ENCODE results near the gene C10orf71. TPM values are rescaled to one million over a fixed set of nuclear protein-coding genes. Genes with fewer than 3 reads are reported as not detected.

C10orf71 gene
- total RNA-seq, 1 experiment from 2014 or later: not detected

DNA sequence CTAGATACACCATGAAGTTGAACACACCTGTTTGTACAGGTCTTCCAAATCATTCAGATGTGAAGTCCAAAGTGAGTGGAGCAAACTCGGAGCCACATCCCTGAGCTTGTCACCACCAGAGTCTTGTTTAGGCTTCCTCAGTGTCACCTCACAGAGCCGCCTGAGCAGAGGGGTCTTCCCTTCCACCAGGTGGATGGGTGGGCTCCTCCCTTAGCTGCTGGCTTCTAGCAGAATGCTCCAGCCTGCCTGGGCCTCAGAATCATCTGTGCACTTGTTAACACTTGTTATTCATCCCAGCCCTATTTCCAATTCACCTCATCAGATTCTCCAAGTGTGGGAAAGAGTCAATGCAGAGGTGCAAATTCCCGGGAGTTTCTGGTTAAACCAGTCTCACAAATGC is 32.5 kb downstream of the C10orf71 start:
- intact Hi-C loops (cut with micrococcal nuclease; ENCODE audit: unreplicated experiment): no loop called here
- no peaks in the 10 kb centered on the region for H3K36me3 Mint-ChIP-seq (ENCODE audit: insufficient read depth, unreplicated experiment)
- no peak for DNase-seq
- H3K27me3 Mint-ChIP-seq (ENCODE audit: unreplicated experiment): peaks cover 97% of the 10 kb centered on the region
- no peak overlapping the region for H3K4me3 Mint-ChIP-seq (ENCODE audit: low read depth, unreplicated experiment)
- BruUV-seq (replicated peaks): no TSS peak
- no peaks in the 10 kb centered on the region for H3K9me3 Mint-ChIP-seq (ENCODE audit: low read depth, unreplicated experiment)
- TF ChIP-seq, protein P1, sequence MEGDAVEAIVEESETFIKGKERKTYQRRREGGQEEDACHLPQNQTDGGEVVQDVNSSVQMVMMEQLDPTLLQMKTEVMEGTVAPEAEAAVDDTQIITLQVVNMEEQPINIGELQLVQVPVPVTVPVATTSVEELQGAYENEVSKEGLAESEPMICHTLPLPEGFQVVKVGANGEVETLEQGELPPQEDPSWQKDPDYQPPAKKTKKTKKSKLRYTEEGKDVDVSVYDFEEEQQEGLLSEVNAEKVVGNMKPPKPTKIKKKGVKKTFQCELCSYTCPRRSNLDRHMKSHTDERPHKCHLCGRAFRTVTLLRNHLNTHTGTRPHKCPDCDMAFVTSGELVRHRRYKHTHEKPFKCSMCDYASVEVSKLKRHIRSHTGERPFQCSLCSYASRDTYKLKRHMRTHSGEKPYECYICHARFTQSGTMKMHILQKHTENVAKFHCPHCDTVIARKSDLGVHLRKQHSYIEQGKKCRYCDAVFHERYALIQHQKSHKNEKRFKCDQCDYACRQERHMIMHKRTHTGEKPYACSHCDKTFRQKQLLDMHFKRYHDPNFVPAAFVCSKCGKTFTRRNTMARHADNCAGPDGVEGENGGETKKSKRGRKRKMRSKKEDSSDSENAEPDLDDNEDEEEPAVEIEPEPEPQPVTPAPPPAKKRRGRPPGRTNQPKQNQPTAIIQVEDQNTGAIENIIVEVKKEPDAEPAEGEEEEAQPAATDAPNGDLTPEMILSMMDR (IDR thresholded peaks at IDR 0.05; ENCODE audit: unreplicated experiment): no peak
- H3K27ac Mint-ChIP-seq (ENCODE audit: unreplicated experiment): no peak overlapping the region
- CTCF ChIA-PET: no interaction called here
- no peaks in the 10 kb centered on the region for H3K4me1 Mint-ChIP-seq (ENCODE audit: low read depth, unreplicated experiment)

DNA sequence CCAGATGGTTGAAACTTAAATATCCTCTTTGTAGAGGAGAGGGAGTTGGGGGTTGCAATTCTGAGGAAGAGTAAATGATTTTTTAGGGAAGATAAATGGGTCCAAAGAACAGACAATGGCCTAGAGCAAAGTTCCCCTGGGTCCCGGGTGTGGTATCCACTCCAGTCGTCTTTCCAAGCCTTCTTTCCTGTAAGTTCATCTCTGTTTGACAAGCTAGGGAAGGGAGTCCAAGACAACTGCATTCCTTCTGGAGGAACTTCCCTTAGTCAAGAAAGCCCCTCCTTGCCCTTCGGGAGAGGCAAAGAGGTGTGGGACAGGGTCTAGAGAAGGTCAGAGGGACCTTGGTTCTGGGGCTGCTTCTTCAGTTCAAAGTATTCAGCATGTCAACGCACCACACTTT is 33.4 kb downstream of the C10orf71 start:
- CTCF ChIA-PET: no interaction called here
- intact Hi-C loops (cut with micrococcal nuclease; ENCODE audit: unreplicated experiment): no loop called here
- DNase-seq: no peak
- no peaks in the 10 kb centered on the region for H3K36me3 Mint-ChIP-seq (ENCODE audit: insufficient read depth, unreplicated experiment)
- no peaks in the 10 kb centered on the region for H3K4me1 Mint-ChIP-seq (ENCODE audit: low read depth, unreplicated experiment)
- TF ChIP-seq, protein P1 (IDR thresholded peaks at IDR 0.05; ENCODE audit: unreplicated experiment): no peak
- H3K9me3 Mint-ChIP-seq (ENCODE audit: low read depth, unreplicated experiment): no peaks in the 10 kb centered on the region
- H3K27ac Mint-ChIP-seq (ENCODE audit: unreplicated experiment): no peak overlapping the region
- H3K27me3 Mint-ChIP-seq (ENCODE audit: unreplicated experiment): peaks cover 91% of the 10 kb centered on the region
- H3K4me3 Mint-ChIP-seq (ENCODE audit: low read depth, unreplicated experiment): no peak overlapping the region
- BruUV-seq (replicated peaks): no TSS peak

DNA sequence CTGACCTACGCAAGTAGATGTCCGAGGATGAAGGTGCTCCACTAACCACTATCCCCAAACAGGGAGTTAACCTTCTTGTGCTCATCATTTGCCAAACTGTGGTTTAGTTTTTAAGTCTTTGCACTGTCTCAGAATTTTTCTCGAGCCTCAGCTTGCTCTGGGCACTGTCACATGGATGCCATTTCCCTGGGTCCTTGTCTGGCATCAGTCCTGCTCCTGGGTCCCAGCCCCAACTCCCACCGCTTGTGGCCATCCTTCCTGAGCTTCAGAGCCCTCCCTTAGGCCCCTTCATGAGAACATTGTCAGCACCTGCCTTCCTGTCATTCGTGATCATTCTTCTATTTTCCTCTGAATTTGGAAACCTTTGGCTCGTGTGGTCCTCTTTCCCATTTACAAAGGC is 33.8 kb downstream of the C10orf71 start:
- H3K9me3 Mint-ChIP-seq (ENCODE audit: low read depth, unreplicated experiment): no peaks in the 10 kb centered on the region
- no peak overlapping the region for H3K27ac Mint-ChIP-seq (ENCODE audit: unreplicated experiment)
- H3K4me3 Mint-ChIP-seq (ENCODE audit: low read depth, unreplicated experiment): no peak overlapping the region
- intact Hi-C loops (cut with micrococcal nuclease; ENCODE audit: unreplicated experiment): no loop called here
- TF ChIP-seq, protein P1 (IDR thresholded peaks at IDR 0.05; ENCODE audit: unreplicated experiment): no peak
- peaks cover 87% of the 10 kb centered on the region for H3K27me3 Mint-ChIP-seq (ENCODE audit: unreplicated experiment)
- H3K36me3 Mint-ChIP-seq (ENCODE audit: insufficient read depth, unreplicated experiment): no peaks in the 10 kb centered on the region
- DNase-seq: no peak
- no TSS peak for BruUV-seq (replicated peaks)
- no peaks in the 10 kb centered on the region for H3K4me1 Mint-ChIP-seq (ENCODE audit: low read depth, unreplicated experiment)
- CTCF ChIA-PET: no interaction called here

DNA sequence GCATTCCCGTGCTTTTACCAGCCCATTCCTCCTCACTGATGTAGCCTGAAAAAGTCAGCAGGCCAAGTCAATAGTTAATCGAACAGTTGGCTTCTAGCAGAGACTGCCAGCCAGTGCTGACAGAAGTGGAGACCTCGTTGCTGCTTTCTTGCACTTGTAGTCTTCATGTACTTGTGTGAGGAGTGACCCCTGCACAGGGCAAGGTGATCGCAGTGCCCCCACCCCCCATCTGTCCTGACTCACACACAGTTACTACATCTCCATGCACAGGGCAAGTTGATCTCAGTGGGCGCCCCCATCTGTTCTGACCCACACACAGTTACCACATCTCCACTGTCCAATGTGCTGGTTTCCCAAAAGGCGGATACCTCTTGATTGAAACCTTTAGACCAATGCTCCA is 34.2 kb downstream of the C10orf71 start:
- Mint-ChIP-seq H3K9me3 (ENCODE audit: low read depth, unreplicated experiment) (no peaks in the 10 kb centered on the region), H3K27ac (ENCODE audit: unreplicated experiment) (no peak overlapping the region), H3K27me3 (ENCODE audit: unreplicated experiment) (peaks cover 83% of the 10 kb centered on the region), H3K36me3 (ENCODE audit: insufficient read depth, unreplicated experiment) (no peaks in the 10 kb centered on the region), H3K4me3 (ENCODE audit: low read depth, unreplicated experiment) (no peak overlapping the region), H3K4me1 (ENCODE audit: low read depth, unreplicated experiment) (no peaks in the 10 kb centered on the region)
- no peak for DNase-seq
- CTCF ChIA-PET: no interaction called here
- intact Hi-C loops (cut with micrococcal nuclease; ENCODE audit: unreplicated experiment): no loop called here
- BruUV-seq (replicated peaks): no TSS peak
- TF ChIP-seq, protein P1 (IDR thresholded peaks at IDR 0.05; ENCODE audit: unreplicated experiment): no peak

DNA sequence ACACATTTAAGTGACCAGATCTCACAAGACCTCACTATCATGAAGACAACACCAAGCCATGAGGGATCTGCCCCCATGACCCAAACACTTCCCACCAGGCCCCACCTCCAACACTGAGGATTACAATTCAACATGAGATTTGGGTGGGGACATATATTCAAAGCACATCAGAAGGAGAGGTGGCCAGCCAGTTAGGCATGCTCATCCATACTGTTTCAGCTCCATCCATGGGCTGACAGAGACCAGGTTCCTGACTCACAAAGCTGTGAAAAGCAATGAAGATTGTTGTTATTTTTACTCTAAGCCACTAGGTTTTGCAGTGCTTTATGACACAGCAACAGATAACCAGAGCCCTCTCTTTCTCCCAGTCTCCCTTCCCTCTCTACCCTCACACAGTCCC is 36.0 kb downstream of the C10orf71 start:
- no peak overlapping the region for H3K27ac Mint-ChIP-seq (ENCODE audit: unreplicated experiment)
- no peaks in the 10 kb centered on the region for H3K4me1 Mint-ChIP-seq (ENCODE audit: low read depth, unreplicated experiment)
- no peak overlapping the region for H3K4me3 Mint-ChIP-seq (ENCODE audit: low read depth, unreplicated experiment)
- no TSS peak for BruUV-seq (replicated peaks)
- peaks cover 78% of the 10 kb centered on the region for H3K27me3 Mint-ChIP-seq (ENCODE audit: unreplicated experiment)
- DNase-seq: no peak
- CTCF ChIA-PET: no interaction called here
- TF ChIP-seq, protein P1 (IDR thresholded peaks at IDR 0.05; ENCODE audit: unreplicated experiment): no peak
- no peaks in the 10 kb centered on the region for H3K36me3 Mint-ChIP-seq (ENCODE audit: insufficient read depth, unreplicated experiment)
- intact Hi-C loops (cut with micrococcal nuclease; ENCODE audit: unreplicated experiment): no loop called here
- no peaks in the 10 kb centered on the region for H3K9me3 Mint-ChIP-seq (ENCODE audit: low read depth, unreplicated experiment)
